Body of pancreas (tissue), 4 donors: ENCODE results near the gene SKAP1.

Experiments
- POLR2A ChIP-seq, 3 donors: fragments of 450-650 bp; IDR thresholded peaks; one replicate each; pipeline ENCODE4 v1.6.1; 2016; ENCODE audit warnings: antibody characterized with exemption in 3 of 3, mild to moderate bottlenecking in 2 of 3
- TF ChIP-seq, protein P1 (sequence below), 7 experiments: fragments of 450-650 bp in 4 of 7; fragments of 200-600 bp in 3 of 7; sonication (generic) in 3 of 7; IDR thresholded peaks; one replicate each; pipeline ENCODE4 v1.5.1; 2016 to 2019; ENCODE audit warnings: antibody characterized with exemption in 7 of 7

DNA sequence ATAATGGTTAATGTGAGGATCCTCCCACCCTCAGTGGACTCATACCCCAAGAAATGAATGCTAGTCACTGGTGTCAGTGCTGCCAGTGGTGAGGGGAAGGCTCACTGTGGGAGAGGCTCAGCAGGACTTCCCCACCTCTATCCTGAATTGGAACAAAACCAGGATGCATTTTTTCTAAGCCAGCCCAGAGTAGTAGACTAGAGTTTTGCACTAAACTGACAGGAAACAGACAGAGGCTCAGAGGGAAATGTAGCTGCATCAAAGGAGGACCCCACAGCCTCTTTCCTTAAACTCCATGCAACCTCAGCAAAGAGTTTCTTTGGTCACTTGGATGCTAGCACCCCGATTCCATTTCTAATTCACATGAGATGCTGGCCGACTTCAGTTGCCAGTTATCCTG lies 10.7 kb upstream of the SKAP1 start:
- no peak for TF ChIP-seq POLR2A (IDR thresholded peaks at IDR 0.05)
- TF ChIP-seq, protein P1, sequence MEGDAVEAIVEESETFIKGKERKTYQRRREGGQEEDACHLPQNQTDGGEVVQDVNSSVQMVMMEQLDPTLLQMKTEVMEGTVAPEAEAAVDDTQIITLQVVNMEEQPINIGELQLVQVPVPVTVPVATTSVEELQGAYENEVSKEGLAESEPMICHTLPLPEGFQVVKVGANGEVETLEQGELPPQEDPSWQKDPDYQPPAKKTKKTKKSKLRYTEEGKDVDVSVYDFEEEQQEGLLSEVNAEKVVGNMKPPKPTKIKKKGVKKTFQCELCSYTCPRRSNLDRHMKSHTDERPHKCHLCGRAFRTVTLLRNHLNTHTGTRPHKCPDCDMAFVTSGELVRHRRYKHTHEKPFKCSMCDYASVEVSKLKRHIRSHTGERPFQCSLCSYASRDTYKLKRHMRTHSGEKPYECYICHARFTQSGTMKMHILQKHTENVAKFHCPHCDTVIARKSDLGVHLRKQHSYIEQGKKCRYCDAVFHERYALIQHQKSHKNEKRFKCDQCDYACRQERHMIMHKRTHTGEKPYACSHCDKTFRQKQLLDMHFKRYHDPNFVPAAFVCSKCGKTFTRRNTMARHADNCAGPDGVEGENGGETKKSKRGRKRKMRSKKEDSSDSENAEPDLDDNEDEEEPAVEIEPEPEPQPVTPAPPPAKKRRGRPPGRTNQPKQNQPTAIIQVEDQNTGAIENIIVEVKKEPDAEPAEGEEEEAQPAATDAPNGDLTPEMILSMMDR (IDR thresholded peaks at IDR 0.05), result no peak
